ENCODE measurements around the gene SAMD4A.

GRCh38 chr14:54529811-54530210 is 37.1 kb upstream of the SAMD4A start:
- TF ChIP-seq EZH2 (IDR thresholded peaks at IDR 0.05; ENCODE audit: borderline replicate concordance, low read length) (no peak), CTCF (conservative IDR thresholded peaks at IDR 0.05 in 1 of 2, IDR thresholded peaks at IDR 0.05 in 1 of 2; ENCODE audit: extremely low read depth in 1 of 2, insufficient read depth in 1 of 2, low read depth in 1 of 2, low read length in 2 of 2) (no peak)

Data from mammary epithelial cell (primary cell).